Measurements from ENCODE around the gene ARMC6.

DNA sequence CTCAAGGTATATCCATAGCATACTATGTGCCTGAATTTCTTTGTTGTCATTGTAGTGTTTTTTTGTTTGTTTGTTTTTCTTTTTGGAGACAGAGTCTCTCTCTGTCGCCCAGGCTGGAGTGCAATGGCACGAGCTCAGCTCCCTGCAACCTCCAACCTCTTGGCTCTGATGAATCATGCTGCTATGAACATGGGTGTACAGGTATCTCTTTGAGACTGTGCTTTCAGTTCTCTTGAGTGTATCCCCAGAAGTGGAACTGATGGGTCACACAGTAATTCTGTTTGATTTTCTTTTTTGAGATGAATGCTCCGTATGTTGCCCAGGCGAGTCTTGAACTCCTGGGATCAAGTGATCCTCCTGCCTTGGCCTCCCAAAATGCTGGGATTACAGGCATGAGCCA, 16.7 kb downstream of the ARMC6 start:
- TF ChIP-seq ZNF311 (tag by site-specific recombination; IDR thresholded peaks at IDR 0.05; ENCODE audit: borderline replicate concordance) (no peak), ZNF76 (tag by site-specific recombination; IDR thresholded peaks at IDR 0.05; ENCODE audit: borderline replicate concordance, low read depth) (no peak), CTCF (tag by site-specific recombination; IDR thresholded peaks at IDR 0.05) (no peak), ZNF324 (tag by site-specific recombination; IDR thresholded peaks at IDR 0.05) (no peak), ZBTB7A (tag by site-specific recombination; IDR thresholded peaks at IDR 0.05; ENCODE audit: low read depth) (no peak), ZNF549 (tag by site-specific recombination; IDR thresholded peaks at IDR 0.05) (no peak), TCF7L2 (IDR thresholded peaks at IDR 0.05; ENCODE audit: borderline replicate concordance, low read depth, low read length) (no peak)
- TF ChIP-seq, protein P1, sequence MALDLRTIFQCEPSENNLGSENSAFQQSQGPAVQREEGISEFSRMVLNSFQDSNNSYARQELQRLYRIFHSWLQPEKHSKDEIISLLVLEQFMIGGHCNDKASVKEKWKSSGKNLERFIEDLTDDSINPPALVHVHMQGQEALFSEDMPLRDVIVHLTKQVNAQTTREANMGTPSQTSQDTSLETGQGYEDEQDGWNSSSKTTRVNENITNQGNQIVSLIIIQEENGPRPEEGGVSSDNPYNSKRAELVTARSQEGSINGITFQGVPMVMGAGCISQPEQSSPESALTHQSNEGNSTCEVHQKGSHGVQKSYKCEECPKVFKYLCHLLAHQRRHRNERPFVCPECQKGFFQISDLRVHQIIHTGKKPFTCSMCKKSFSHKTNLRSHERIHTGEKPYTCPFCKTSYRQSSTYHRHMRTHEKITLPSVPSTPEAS (tag by site-specific recombination; IDR thresholded peaks at IDR 0.05), result no peak
- TF ChIP-seq, protein P2, sequence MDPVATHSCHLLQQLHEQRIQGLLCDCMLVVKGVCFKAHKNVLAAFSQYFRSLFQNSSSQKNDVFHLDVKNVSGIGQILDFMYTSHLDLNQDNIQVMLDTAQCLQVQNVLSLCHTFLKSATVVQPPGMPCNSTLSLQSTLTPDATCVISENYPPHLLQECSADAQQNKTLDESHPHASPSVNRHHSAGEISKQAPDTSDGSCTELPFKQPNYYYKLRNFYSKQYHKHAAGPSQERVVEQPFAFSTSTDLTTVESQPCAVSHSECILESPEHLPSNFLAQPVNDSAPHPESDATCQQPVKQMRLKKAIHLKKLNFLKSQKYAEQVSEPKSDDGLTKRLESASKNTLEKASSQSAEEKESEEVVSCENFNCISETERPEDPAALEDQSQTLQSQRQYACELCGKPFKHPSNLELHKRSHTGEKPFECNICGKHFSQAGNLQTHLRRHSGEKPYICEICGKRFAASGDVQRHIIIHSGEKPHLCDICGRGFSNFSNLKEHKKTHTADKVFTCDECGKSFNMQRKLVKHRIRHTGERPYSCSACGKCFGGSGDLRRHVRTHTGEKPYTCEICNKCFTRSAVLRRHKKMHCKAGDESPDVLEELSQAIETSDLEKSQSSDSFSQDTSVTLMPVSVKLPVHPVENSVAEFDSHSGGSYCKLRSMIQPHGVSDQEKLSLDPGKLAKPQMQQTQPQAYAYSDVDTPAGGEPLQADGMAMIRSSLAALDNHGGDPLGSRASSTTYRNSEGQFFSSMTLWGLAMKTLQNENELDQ (tag by site-specific recombination; IDR thresholded peaks at IDR 0.05; ENCODE audit: low read depth), result no peak

Measured in HEK293 (cell line).